Type B pancreatic cell (in vitro differentiated cells): ENCODE data around the gene AGL. TPM values are rescaled to one million over a fixed set of nuclear protein-coding genes. Genes with fewer than 3 reads are reported as not detected.

Source experiments
- DNase-seq: peaks from one replicate; pipeline ENCODE4 v3.0.0; 2021; ENCODE audit warnings: mixed read lengths; ENCODE audit not compliant: unreplicated experiment; ENCODE audit errors: extremely low spot score
- H3K27ac Mint-ChIP-seq: 2 replicates; pipeline ENCODE4 v1.8.0; 2021; ENCODE audit warnings: mild to moderate bottlenecking, mixed read lengths
- H3K27me3 Mint-ChIP-seq: 2 replicates; pipeline ENCODE4 v1.8.0; 2021; ENCODE audit warnings: mixed read lengths
- H3K36me3 Mint-ChIP-seq: 2 replicates; pipeline ENCODE4 v1.8.0; 2021; ENCODE audit warnings: mixed read lengths
- H3K4me1 Mint-ChIP-seq: one replicate; pipeline ENCODE4 v1.8.0; 2021; ENCODE audit warnings: mixed read lengths; ENCODE audit not compliant: unreplicated experiment
- H3K4me3 Mint-ChIP-seq: 2 replicates; pipeline ENCODE4 v1.8.0; 2021; ENCODE audit warnings: mild to moderate bottlenecking, mixed read lengths
- H3K9me3 Mint-ChIP-seq: 2 replicates; pipeline ENCODE4 v1.8.0; 2021; ENCODE audit warnings: mixed read lengths
- total RNA-seq: library from RNA; stranded (reverse); gene quantifications from 2 replicates; pipeline ENCODE4 v1.2.1, GENCODE V29; 2021; ENCODE audit warnings: low replicate concordance
- TF ChIP-seq, protein P1 (sequence below): fragments of 200-600 bp; sonication (generic); conservative IDR thresholded peaks from 2 replicates; pipeline ENCODE4 v1.5.0; 2021; ENCODE audit warnings: antibody characterized with exemption, mild to moderate bottlenecking

Gene AGL
- total RNA-seq, 1 donor from 2014 or later, result 17.8 TPM

DNA sequence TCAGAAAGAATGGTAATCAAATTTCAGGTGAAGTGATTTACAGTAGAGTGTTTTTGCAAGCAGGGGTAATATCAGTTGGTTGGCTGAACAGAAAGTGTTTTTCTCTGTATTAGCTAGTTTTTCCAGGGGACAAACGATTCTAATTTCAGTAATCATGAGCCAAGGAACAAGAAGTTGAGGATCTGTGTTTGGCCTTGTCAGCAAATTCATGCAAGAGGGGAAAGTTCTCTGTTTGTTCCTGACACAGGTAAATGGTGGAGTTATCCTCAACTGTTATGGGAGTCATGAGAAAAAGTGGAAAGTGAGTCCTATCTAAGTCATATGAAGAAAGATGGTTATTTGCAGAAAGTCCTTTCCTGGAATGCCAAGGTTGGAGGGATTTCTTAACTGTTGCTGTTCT lies 95.0 kb downstream of the AGL start:
- no peaks in the 10 kb centered on the region for H3K9me3 Mint-ChIP-seq
- H3K4me3 Mint-ChIP-seq, result no peak overlapping the region
- peaks cover 10% of the 10 kb centered on the region for H3K4me1 Mint-ChIP-seq
- DNase-seq, result no peak
- TF ChIP-seq, protein P1, sequence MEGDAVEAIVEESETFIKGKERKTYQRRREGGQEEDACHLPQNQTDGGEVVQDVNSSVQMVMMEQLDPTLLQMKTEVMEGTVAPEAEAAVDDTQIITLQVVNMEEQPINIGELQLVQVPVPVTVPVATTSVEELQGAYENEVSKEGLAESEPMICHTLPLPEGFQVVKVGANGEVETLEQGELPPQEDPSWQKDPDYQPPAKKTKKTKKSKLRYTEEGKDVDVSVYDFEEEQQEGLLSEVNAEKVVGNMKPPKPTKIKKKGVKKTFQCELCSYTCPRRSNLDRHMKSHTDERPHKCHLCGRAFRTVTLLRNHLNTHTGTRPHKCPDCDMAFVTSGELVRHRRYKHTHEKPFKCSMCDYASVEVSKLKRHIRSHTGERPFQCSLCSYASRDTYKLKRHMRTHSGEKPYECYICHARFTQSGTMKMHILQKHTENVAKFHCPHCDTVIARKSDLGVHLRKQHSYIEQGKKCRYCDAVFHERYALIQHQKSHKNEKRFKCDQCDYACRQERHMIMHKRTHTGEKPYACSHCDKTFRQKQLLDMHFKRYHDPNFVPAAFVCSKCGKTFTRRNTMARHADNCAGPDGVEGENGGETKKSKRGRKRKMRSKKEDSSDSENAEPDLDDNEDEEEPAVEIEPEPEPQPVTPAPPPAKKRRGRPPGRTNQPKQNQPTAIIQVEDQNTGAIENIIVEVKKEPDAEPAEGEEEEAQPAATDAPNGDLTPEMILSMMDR, result no peak
- no peak overlapping the region for H3K27ac Mint-ChIP-seq
- no peaks in the 10 kb centered on the region for H3K27me3 Mint-ChIP-seq
- H3K36me3 Mint-ChIP-seq, result no peaks in the 10 kb centered on the region

DNA sequence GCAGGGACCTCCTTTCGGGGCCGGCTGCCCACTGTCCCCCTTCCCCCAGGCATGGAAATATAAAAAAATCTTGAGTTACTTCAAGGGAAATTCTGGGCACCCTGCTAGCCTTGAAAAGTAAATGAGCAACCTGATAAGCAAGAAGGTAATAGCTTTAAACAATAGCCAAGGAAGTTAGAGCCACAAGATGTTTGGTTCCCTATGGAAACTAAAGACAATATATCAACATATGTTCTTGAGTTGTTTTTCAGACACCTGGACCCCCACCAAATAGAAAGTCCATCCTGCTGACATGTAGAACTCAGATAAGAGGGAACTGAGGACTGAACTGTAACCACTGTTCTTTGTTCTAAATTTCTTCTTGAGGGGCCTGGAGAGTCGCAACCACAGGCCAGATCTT lies 100.3 kb downstream of the AGL start:
- no peak overlapping the region for H3K27ac Mint-ChIP-seq
- H3K4me1 Mint-ChIP-seq, result no peaks in the 10 kb centered on the region
- H3K4me3 Mint-ChIP-seq, result no peak overlapping the region
- H3K36me3 Mint-ChIP-seq, result no peaks in the 10 kb centered on the region
- no peak for DNase-seq
- H3K27me3 Mint-ChIP-seq, result no peaks in the 10 kb centered on the region
- TF ChIP-seq, protein P1, result no peak
- H3K9me3 Mint-ChIP-seq, result no peaks in the 10 kb centered on the region

DNA sequence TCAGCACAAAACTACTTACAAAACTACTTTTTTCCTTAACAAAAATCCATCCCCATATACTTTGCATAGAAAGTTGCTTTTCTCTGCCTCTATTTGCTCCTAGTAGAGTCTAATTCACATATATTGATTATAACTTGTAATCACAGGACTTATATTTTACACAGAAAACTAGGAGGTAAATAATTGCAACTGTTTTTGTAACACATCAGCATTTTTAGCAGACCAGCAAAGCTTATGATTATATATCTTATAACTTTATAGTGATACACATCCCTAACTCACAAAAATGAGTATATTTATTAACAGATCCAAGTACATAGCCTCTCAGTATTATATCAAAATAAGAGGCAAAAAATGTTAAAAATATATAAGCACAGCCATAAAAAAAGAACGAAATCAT lies 102.4 kb downstream of the AGL start:
- H3K27ac Mint-ChIP-seq, result no peak overlapping the region
- no peak for DNase-seq
- H3K36me3 Mint-ChIP-seq, result no peaks in the 10 kb centered on the region
- H3K9me3 Mint-ChIP-seq, result no peaks in the 10 kb centered on the region
- no peaks in the 10 kb centered on the region for H3K27me3 Mint-ChIP-seq
- H3K4me3 Mint-ChIP-seq, result no peak overlapping the region
- TF ChIP-seq, protein P1, result no peak
- H3K4me1 Mint-ChIP-seq, result no peaks in the 10 kb centered on the region

DNA sequence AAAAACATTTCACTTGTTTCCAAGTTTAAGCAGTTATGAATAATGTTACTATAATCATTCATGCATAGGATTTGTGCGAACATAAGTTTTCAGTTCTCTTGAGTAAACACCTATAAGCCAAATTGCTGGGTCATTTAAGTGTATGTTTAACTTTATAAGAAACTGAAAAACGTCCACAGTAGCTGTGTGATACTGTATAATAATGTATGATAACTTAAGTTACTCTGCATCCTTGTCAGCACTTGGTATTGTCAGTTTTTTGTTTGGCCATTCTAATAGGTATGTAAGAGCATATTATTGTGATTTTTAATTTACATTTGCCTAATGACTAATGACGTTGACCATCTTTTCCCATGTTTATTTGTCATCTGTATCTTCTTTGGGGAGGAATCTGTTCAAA lies 105.2 kb downstream of the AGL start:
- Mint-ChIP-seq H3K27me3 (no peaks in the 10 kb centered on the region), H3K9me3 (no peaks in the 10 kb centered on the region), H3K4me3 (no peak overlapping the region)

DNA sequence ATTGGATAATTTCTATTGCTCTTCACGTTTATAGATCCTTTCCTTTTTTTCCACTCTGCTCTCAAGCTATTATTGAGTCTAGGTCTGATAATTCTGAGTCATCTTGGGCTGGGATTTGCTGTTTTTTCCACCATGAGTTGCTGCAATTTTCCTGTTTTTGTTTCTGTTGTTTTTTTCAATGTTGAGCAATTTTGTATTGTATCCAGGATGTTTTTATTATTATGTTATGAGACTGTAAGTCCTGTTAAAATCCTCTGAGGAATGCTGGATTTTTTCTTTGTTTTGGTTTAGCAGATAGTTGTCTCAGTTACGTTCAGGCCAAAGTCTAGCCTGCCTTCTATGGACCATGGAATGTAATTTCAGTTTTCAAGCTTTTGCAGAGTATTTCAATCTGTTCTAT lies 106.6 kb downstream of the AGL start:
- no peak overlapping the region for H3K4me3 Mint-ChIP-seq
- no peak overlapping the region for H3K27ac Mint-ChIP-seq

More for the DNA sequence above, 105.2 kb downstream of the AGL start:
- no peaks in the 10 kb centered on the region for H3K36me3 Mint-ChIP-seq
- H3K4me1 Mint-ChIP-seq, result no peaks in the 10 kb centered on the region
- no peak for DNase-seq
- TF ChIP-seq, protein P1, result no peak
- H3K27ac Mint-ChIP-seq, result no peak overlapping the region

More for the DNA sequence above, 106.6 kb downstream of the AGL start:
- no peak for DNase-seq
- H3K9me3 Mint-ChIP-seq, result no peaks in the 10 kb centered on the region
- TF ChIP-seq, protein P1, result no peak
- H3K36me3 Mint-ChIP-seq, result no peaks in the 10 kb centered on the region
- H3K4me1 Mint-ChIP-seq, result no peaks in the 10 kb centered on the region
- no peaks in the 10 kb centered on the region for H3K27me3 Mint-ChIP-seq
